ENCODE results near the gene CYB5R2. TPM values are rescaled to one million over a fixed set of nuclear protein-coding genes. Genes with fewer than 3 reads are reported as not detected.

CYB5R2 gene
- total RNA-seq, 4 donors from 2014 or later, result 2.7 to 21.3 (median 4.2) TPM; not detected in 1

- intact Hi-C loops (cut with DNase I; ENCODE audit: low total_unique reads) (no loop called here), in situ Hi-C loops (cut with MboI; ENCODE audit: low pct_ligation_motif_present in 1 of 4, low pct_unique_long_range_greater_than_20kb in 1 of 4, low sequenced_read_pairs in 3 of 4) (no loop called here)
- no peaks in the 10 kb centered on the region for H3K27me3 ChIP-seq
- DNase-seq, result no peak
- 56 to 57% methylated on average over 1 to 4 of the region's 4 CpGs for WGBS, 2 donors (ENCODE audit: low coverage in 1 of 2)
- peaks cover 0 to 30% (median 14%) of the 10 kb centered on the region in 4 donors for H3K36me3 ChIP-seq
- H3K4me3 ChIP-seq, result no peak overlapping the region
- H3K9me3 ChIP-seq, result no peaks in the 10 kb centered on the region
- H3K4me1 ChIP-seq, result peaks cover 7 to 31% (median 21%) of the 10 kb centered on the region in 4 donors
- TF ChIP-seq POLR2A (IDR thresholded peaks at IDR 0.05), result no peak
- no peak for TF ChIP-seq EP300 (IDR thresholded peaks at IDR 0.05; ENCODE audit: low read depth)
- TF ChIP-seq POLR2AphosphoS5 (IDR thresholded peaks at IDR 0.05), result no peak
- no peak for TF ChIP-seq CTCF (IDR thresholded peaks at IDR 0.05)
- H3K27ac ChIP-seq, result no peak overlapping the region
These were observed 30.6 kb downstream of the CYB5R2 start for GRCh38 chr11:7642747-7643146.

GRCh38 chr11:7640816-7641215 is 32.5 kb downstream of the CYB5R2 start:
- Histone ChIP-seq H3K27ac (peak overlapping the region in 3 of 4 donors; percentile 3 to 80 (median 73)), H3K4me3 (no peak overlapping the region), H3K4me1 (peaks cover 7 to 34% (median 20%) of the 10 kb centered on the region in 4 donors), H3K36me3 (peaks cover 0 to 30% (median 14%) of the 10 kb centered on the region in 4 donors), H3K9me3 (no peaks in the 10 kb centered on the region), H3K27me3 (no peaks in the 10 kb centered on the region)
- TF ChIP-seq CTCF (IDR thresholded peaks at IDR 0.05) (no peak), POLR2A (IDR thresholded peaks at IDR 0.05) (no peak), POLR2AphosphoS5 (IDR thresholded peaks at IDR 0.05) (no peak), EP300 (IDR thresholded peaks at IDR 0.05; ENCODE audit: low read depth) (no peak)
- intact Hi-C loops (cut with DNase I; ENCODE audit: low total_unique reads), result no loop called here
- DNase-seq, result no peak
- 40 to 58% methylated on average over 6 of the region's 6 CpGs for WGBS, 2 donors (ENCODE audit: low coverage in 1 of 2)
- in situ Hi-C loops (cut with MboI; ENCODE audit: low pct_ligation_motif_present in 1 of 4, low pct_unique_long_range_greater_than_20kb in 1 of 4, low sequenced_read_pairs in 3 of 4), result no loop called here

GRCh38 chr11:7639643-7640025 is 33.7 kb downstream of the CYB5R2 start:
- DNase-seq, result peak; percentile 83
- H3K36me3 ChIP-seq, result peaks cover 0 to 38% (median 19%) of the 10 kb centered on the region in 4 donors
- H3K27ac ChIP-seq, result peak overlapping the region; percentile 66 to 80 (median 73)
- H3K4me1 ChIP-seq, result peaks cover 7 to 34% (median 20%) of the 10 kb centered on the region in 4 donors
- no peaks in the 10 kb centered on the region for H3K27me3 ChIP-seq
- TF ChIP-seq POLR2A (IDR thresholded peaks at IDR 0.05) (no peak), POLR2AphosphoS5 (IDR thresholded peaks at IDR 0.05) (peak in 1 of 3 donors; percentile 9), EP300 (IDR thresholded peaks at IDR 0.05; ENCODE audit: low read depth) (no peak), CTCF (IDR thresholded peaks at IDR 0.05) (no peak)
- H3K4me3 ChIP-seq, result no peak overlapping the region
- intact Hi-C loops (cut with DNase I; ENCODE audit: low total_unique reads) (no loop called here), in situ Hi-C loops (cut with MboI; ENCODE audit: low pct_ligation_motif_present in 1 of 4, low pct_unique_long_range_greater_than_20kb in 1 of 4, low sequenced_read_pairs in 3 of 4) (no loop called here)
- 47 to 60% methylated on average over 1 to 5 of the region's 5 CpGs for WGBS, 2 donors (ENCODE audit: low coverage in 1 of 2)
- no peaks in the 10 kb centered on the region for H3K9me3 ChIP-seq

- intact Hi-C loops (cut with DNase I; ENCODE audit: low total_unique reads) (no loop called here), in situ Hi-C loops (cut with MboI; ENCODE audit: low pct_ligation_motif_present in 1 of 4, low pct_unique_long_range_greater_than_20kb in 1 of 4, low sequenced_read_pairs in 3 of 4) (no loop called here)
- Histone ChIP-seq H3K4me1 (peaks cover 7 to 34% (median 20%) of the 10 kb centered on the region in 4 donors), H3K36me3 (peaks cover 0 to 38% (median 18%) of the 10 kb centered on the region in 4 donors), H3K27ac (peak overlapping the region; percentile 66 to 80 (median 73)), H3K4me3 (no peak overlapping the region), H3K27me3 (no peaks in the 10 kb centered on the region), H3K9me3 (no peaks in the 10 kb centered on the region)
- TF ChIP-seq POLR2A (IDR thresholded peaks at IDR 0.05), result no peak
- no peak for TF ChIP-seq EP300 (IDR thresholded peaks at IDR 0.05; ENCODE audit: low read depth)
- no peak for TF ChIP-seq POLR2AphosphoS5 (IDR thresholded peaks at IDR 0.05)
- no peak for TF ChIP-seq CTCF (IDR thresholded peaks at IDR 0.05)
- DNase-seq, result no peak
- WGBS, 2 donors (ENCODE audit: low coverage in 1 of 2), result 41 to 58% methylated on average over 4 to 5 of the region's 5 CpGs
These were observed 34.3 kb downstream of the CYB5R2 start for GRCh38 chr11:7638710-7639642.

Data from transverse colon (tissue), 4 donors.